Measurements from ENCODE around the gene DDR2. TPM values are rescaled to one million over a fixed set of nuclear protein-coding genes. Genes with fewer than 3 reads are reported as not detected.
"Not testable (repeated sequence)": the region's sequence is repeated elsewhere in the genome, so short reads cannot be mapped to it uniquely, and the experiment has no call there.

Gene DDR2
- total and polyA plus RNA-seq, 2 donors: 2.1 to 2.4 TPM

GRCh38 chr1:162807503-162807902 lies 175.2 kb downstream of the DDR2 start:
- not testable (repeated sequence) for H3K4me1 ChIP-seq (ENCODE audit: control insufficient read depth in 2 of 2, insufficient read depth in 2 of 2, low read length in 2 of 2); H3K27ac ChIP-seq (ENCODE audit: low read depth in 1 of 2, low read length in 1 of 2); H3K9me3 ChIP-seq (ENCODE audit: control insufficient read depth in 2 of 2, insufficient read depth in 1 of 2, low read length in 1 of 2); H3K36me3 ChIP-seq (ENCODE audit: control insufficient read depth in 2 of 2, insufficient read depth in 2 of 2, low read length in 1 of 2); DNase-seq (ENCODE audit: low read depth in 6 of 9, low spot score in 9 of 9); H3K4me3 ChIP-seq (ENCODE audit: low read length in 2 of 2); H3K27me3 ChIP-seq (ENCODE audit: control insufficient read depth in 2 of 2, insufficient read depth in 1 of 2, low read length in 1 of 2)
- 100% methylated on average over 1 of the region's 2 CpGs for WGBS

GRCh38 chr1:162812357-162812756 lies 180.1 kb downstream of the DDR2 start:
- not testable (repeated sequence) for H3K4me1 ChIP-seq (ENCODE audit: control insufficient read depth in 2 of 2, insufficient read depth in 2 of 2, low read length in 2 of 2); H3K36me3 ChIP-seq (ENCODE audit: control insufficient read depth in 2 of 2, insufficient read depth in 2 of 2, low read length in 1 of 2); H3K9me3 ChIP-seq (ENCODE audit: control insufficient read depth in 2 of 2, insufficient read depth in 1 of 2, low read length in 1 of 2); H3K4me3 ChIP-seq (ENCODE audit: low read length in 2 of 2); DNase-seq (ENCODE audit: low read depth in 6 of 9, low spot score in 9 of 9); H3K27ac ChIP-seq (ENCODE audit: low read depth in 1 of 2, low read length in 1 of 2); H3K27me3 ChIP-seq (ENCODE audit: control insufficient read depth in 2 of 2, insufficient read depth in 1 of 2, low read length in 1 of 2)
- 100% methylated on average over 2 of the region's 2 CpGs for WGBS

GRCh38 chr1:162818136-162818535 lies 185.9 kb downstream of the DDR2 start:
- peaks cover 6 to 17% of the 10 kb centered on the region in 2 donors for H3K27me3 ChIP-seq (ENCODE audit: control insufficient read depth in 2 of 2, insufficient read depth in 1 of 2, low read length in 1 of 2)
- H3K4me1 ChIP-seq (ENCODE audit: control insufficient read depth in 2 of 2, insufficient read depth in 2 of 2, low read length in 2 of 2); DNase-seq (ENCODE audit: low read depth in 6 of 9, low spot score in 9 of 9); H3K36me3 ChIP-seq (ENCODE audit: control insufficient read depth in 2 of 2, insufficient read depth in 2 of 2, low read length in 1 of 2); H3K27ac ChIP-seq (ENCODE audit: low read depth in 1 of 2, low read length in 1 of 2); H3K4me3 ChIP-seq (ENCODE audit: low read length in 2 of 2); H3K9me3 ChIP-seq (ENCODE audit: control insufficient read depth in 2 of 2, insufficient read depth in 1 of 2, low read length in 1 of 2): not testable (repeated sequence)
- WGBS: 100% methylated on average over 2 of the region's 2 CpGs

GRCh38 chr1:162818666-162819065 lies 186.4 kb downstream of the DDR2 start:
- H3K36me3 ChIP-seq (ENCODE audit: control insufficient read depth in 2 of 2, insufficient read depth in 2 of 2, low read length in 1 of 2); DNase-seq (ENCODE audit: low read depth in 6 of 9, low spot score in 9 of 9); H3K4me3 ChIP-seq (ENCODE audit: low read length in 2 of 2); H3K9me3 ChIP-seq (ENCODE audit: control insufficient read depth in 2 of 2, insufficient read depth in 1 of 2, low read length in 1 of 2); H3K27ac ChIP-seq (ENCODE audit: low read depth in 1 of 2, low read length in 1 of 2); H3K4me1 ChIP-seq (ENCODE audit: control insufficient read depth in 2 of 2, insufficient read depth in 2 of 2, low read length in 2 of 2): not testable (repeated sequence)
- WGBS: 97% methylated on average over 1 of the region's 1 CpG
- peaks cover 10 to 17% of the 10 kb centered on the region in 2 donors for H3K27me3 ChIP-seq (ENCODE audit: control insufficient read depth in 2 of 2, insufficient read depth in 1 of 2, low read length in 1 of 2)

- no peak overlapping the region for H3K27ac ChIP-seq (ENCODE audit: low read depth in 1 of 2, low read length in 1 of 2)
- H3K27me3 ChIP-seq (ENCODE audit: control insufficient read depth in 2 of 2, insufficient read depth in 1 of 2, low read length in 1 of 2): peaks cover 12 to 23% of the 10 kb centered on the region in 2 donors
- no peak overlapping the region for H3K4me3 ChIP-seq (ENCODE audit: low read length in 2 of 2)
- peaks cover 0 to 4% of the 10 kb centered on the region in 2 donors for H3K4me1 ChIP-seq (ENCODE audit: control insufficient read depth in 2 of 2, insufficient read depth in 2 of 2, low read length in 2 of 2)
- 10% methylated on average over 44 of the region's 44 CpGs for WGBS
- DNase-seq (ENCODE audit: low read depth in 6 of 9, low spot score in 9 of 9): no peak
- no peaks in the 10 kb centered on the region for H3K36me3 ChIP-seq (ENCODE audit: control insufficient read depth in 2 of 2, insufficient read depth in 2 of 2, low read length in 1 of 2)
- no peaks in the 10 kb centered on the region for H3K9me3 ChIP-seq (ENCODE audit: control insufficient read depth in 2 of 2, insufficient read depth in 1 of 2, low read length in 1 of 2)
Measured at GRCh38 chr1:162822391-162823200, 190.3 kb downstream of the DDR2 start.

- Histone ChIP-seq H3K9me3 (ENCODE audit: control insufficient read depth in 2 of 2, insufficient read depth in 1 of 2, low read length in 1 of 2) (no peaks in the 10 kb centered on the region), H3K27ac (ENCODE audit: low read depth in 1 of 2, low read length in 1 of 2) (no peak overlapping the region), H3K4me1 (ENCODE audit: control insufficient read depth in 2 of 2, insufficient read depth in 2 of 2, low read length in 2 of 2) (peaks cover 0 to 4% of the 10 kb centered on the region in 2 donors), H3K4me3 (ENCODE audit: low read length in 2 of 2) (no peak overlapping the region), H3K36me3 (ENCODE audit: control insufficient read depth in 2 of 2, insufficient read depth in 2 of 2, low read length in 1 of 2) (no peaks in the 10 kb centered on the region), H3K27me3 (ENCODE audit: control insufficient read depth in 2 of 2, insufficient read depth in 1 of 2, low read length in 1 of 2) (peaks cover 12 to 23% of the 10 kb centered on the region in 2 donors)
- WGBS: 94% methylated on average over 3 of the region's 3 CpGs
- no peak for DNase-seq (ENCODE audit: low read depth in 6 of 9, low spot score in 9 of 9)
Measured at GRCh38 chr1:162823231-162823630, 191.0 kb downstream of the DDR2 start.

GRCh38 chr1:162823771-162824525 lies 191.7 kb downstream of the DDR2 start:
- 75% methylated on average over 2 of the region's 2 CpGs for WGBS
- no peaks in the 10 kb centered on the region for H3K36me3 ChIP-seq (ENCODE audit: control insufficient read depth in 2 of 2, insufficient read depth in 2 of 2, low read length in 1 of 2)
- H3K4me1 ChIP-seq (ENCODE audit: control insufficient read depth in 2 of 2, insufficient read depth in 2 of 2, low read length in 2 of 2): peaks cover 0 to 4% of the 10 kb centered on the region in 2 donors
- no peak overlapping the region for H3K27ac ChIP-seq (ENCODE audit: low read depth in 1 of 2, low read length in 1 of 2)
- no peaks in the 10 kb centered on the region for H3K9me3 ChIP-seq (ENCODE audit: control insufficient read depth in 2 of 2, insufficient read depth in 1 of 2, low read length in 1 of 2)
- no peak overlapping the region for H3K4me3 ChIP-seq (ENCODE audit: low read length in 2 of 2)
- H3K27me3 ChIP-seq (ENCODE audit: control insufficient read depth in 2 of 2, insufficient read depth in 1 of 2, low read length in 1 of 2): peaks cover 12 to 23% of the 10 kb centered on the region in 2 donors
- no peak for DNase-seq (ENCODE audit: low read depth in 6 of 9, low spot score in 9 of 9)

GRCh38 chr1:162829268-162829667 lies 197.0 kb downstream of the DDR2 start:
- Histone ChIP-seq H3K4me3 (ENCODE audit: low read length in 2 of 2) (no peak overlapping the region), H3K4me1 (ENCODE audit: control insufficient read depth in 2 of 2, insufficient read depth in 2 of 2, low read length in 2 of 2) (no peaks in the 10 kb centered on the region), H3K36me3 (ENCODE audit: control insufficient read depth in 2 of 2, insufficient read depth in 2 of 2, low read length in 1 of 2) (no peaks in the 10 kb centered on the region), H3K9me3 (ENCODE audit: control insufficient read depth in 2 of 2, insufficient read depth in 1 of 2, low read length in 1 of 2) (no peaks in the 10 kb centered on the region), H3K27ac (ENCODE audit: low read depth in 1 of 2, low read length in 1 of 2) (no peak overlapping the region), H3K27me3 (ENCODE audit: control insufficient read depth in 2 of 2, insufficient read depth in 1 of 2, low read length in 1 of 2) (peaks cover 0 to 3% of the 10 kb centered on the region in 2 donors)
- WGBS: 90% methylated on average over 1 of the region's 1 CpG
- no peak for DNase-seq (ENCODE audit: low read depth in 6 of 9, low spot score in 9 of 9)

GRCh38 chr1:162832470-162832869 lies 200.2 kb downstream of the DDR2 start:
- no peaks in the 10 kb centered on the region for H3K4me1 ChIP-seq (ENCODE audit: control insufficient read depth in 2 of 2, insufficient read depth in 2 of 2, low read length in 2 of 2)
- no peaks in the 10 kb centered on the region for H3K36me3 ChIP-seq (ENCODE audit: control insufficient read depth in 2 of 2, insufficient read depth in 2 of 2, low read length in 1 of 2)
- H3K4me3 ChIP-seq (ENCODE audit: low read length in 2 of 2): no peak overlapping the region
- DNase-seq (ENCODE audit: low read depth in 6 of 9, low spot score in 9 of 9): no peak
- no peaks in the 10 kb centered on the region for H3K9me3 ChIP-seq (ENCODE audit: control insufficient read depth in 2 of 2, insufficient read depth in 1 of 2, low read length in 1 of 2)
- H3K27ac ChIP-seq (ENCODE audit: low read depth in 1 of 2, low read length in 1 of 2): no peak overlapping the region
- H3K27me3 ChIP-seq (ENCODE audit: control insufficient read depth in 2 of 2, insufficient read depth in 1 of 2, low read length in 1 of 2): no peaks in the 10 kb centered on the region
- WGBS: 90% methylated on average over 3 of the region's 3 CpGs
